MV-4-11 (cell line): ENCODE measurements around the gene ENC1.
"Not testable (repeated sequence)": the region's sequence is repeated elsewhere in the genome, so short reads cannot be mapped to it uniquely, and the experiment has no call there.

Source experiments
- DNase-seq: peaks from one replicate; lab custom pipeline; 2025; lab: John Stamatoyannopoulos, UW

The ENC1 gene

GRCh38 chr5:74640450-74640953 is at the start of gene ENC1:
Gene ENC1 (minus strand): TSS chr5:74640728. CDS start chr5:74636485, 4,243 bp downstream.
- peak; percentile 82 for DNase-seq

GRCh38 chr5:74686962-74687751 is 46.6 kb upstream of the ENC1 start:
- no peak for DNase-seq

- DNase-seq: no peak
Observed at GRCh38 chr5:74685979-74686631, 45.6 kb upstream of the ENC1 start.

GRCh38 chr5:74684900-74685851 is 44.6 kb upstream of the ENC1 start, which contains the start of gene HEXB:
Gene HEXB (plus strand): TSS chr5:74685233. CDS start chr5:74685261, 28 bp downstream.
- DNase-seq: peak; percentile 67

GRCh38 chr5:74679966-74680365 is 39.4 kb upstream of the ENC1 start:
- no peak for DNase-seq

- DNase-seq: not testable (repeated sequence)
Observed at GRCh38 chr5:74679300-74679699, 38.8 kb upstream of the ENC1 start.

GRCh38 chr5:74678123-74678522 is 37.6 kb upstream of the ENC1 start:
- not testable (repeated sequence) for DNase-seq

- DNase-seq: not testable (repeated sequence)
Observed at GRCh38 chr5:74676466-74676865, 35.9 kb upstream of the ENC1 start.

- peak; percentile 53 for DNase-seq
Observed at GRCh38 chr5:74673011-74673790, 32.7 kb upstream of the ENC1 start.

- no peak for DNase-seq
Observed at GRCh38 chr5:74672215-74672877, 31.8 kb upstream of the ENC1 start.

- DNase-seq: no peak
Observed at GRCh38 chr5:74670396-74671038, 30.0 kb upstream of the ENC1 start.

GRCh38 chr5:74669821-74670220 is 29.3 kb upstream of the ENC1 start:
- no peak for DNase-seq

GRCh38 chr5:74667396-74667795 is 26.9 kb upstream of the ENC1 start:
- peak; percentile 54 for DNase-seq

- DNase-seq: no peak
Observed at GRCh38 chr5:74665816-74666215, 25.3 kb upstream of the ENC1 start.

- DNase-seq: no peak
Observed at GRCh38 chr5:74665273-74665672, 24.7 kb upstream of the ENC1 start.

GRCh38 chr5:74664551-74664950 is 24.0 kb upstream of the ENC1 start:
- no peak for DNase-seq

GRCh38 chr5:74660873-74661272 is 20.3 kb upstream of the ENC1 start:
- no peak for DNase-seq

GRCh38 chr5:74660140-74660539 is 19.6 kb upstream of the ENC1 start:
- no peak for DNase-seq

- no peak for DNase-seq
Observed at GRCh38 chr5:74659172-74659571, 18.6 kb upstream of the ENC1 start.

- DNase-seq: no peak
Observed at GRCh38 chr5:74657165-74657564, 16.6 kb upstream of the ENC1 start.
